H1 (cell line): ENCODE measurements around the gene STAMBPL1. TPM values are rescaled to one million over a fixed set of nuclear protein-coding genes. Genes with fewer than 3 reads are reported as not detected.

Experiments used
- CTCF ChIA-PET: fragments of 300-600 bp; sonication (Branson Sonifier 250); formaldehyde crosslinking; loops from one replicate; lab custom pipeline; 2021; ENCODE audit not compliant: partially characterized antibody; lab: Charles Lee
- POLR2A ChIA-PET: fragments of 300-600 bp; sonication (Branson Sonifier 250); formaldehyde crosslinking; loops from one replicate; lab custom pipeline; 2021; ENCODE audit warnings: inconsistent platforms; ENCODE audit not compliant: partially characterized antibody; lab: Charles Lee
- DNase-seq, 2 experiments: peaks; one replicate each; pipeline versions ENCODE4 v3.0.0 to v3.0.0-alpha.2; 2010 to 2022; ENCODE audit warnings: low spot score in 2 of 2, low read depth in 1 of 2, mixed read lengths in 1 of 2
- FAIRE-seq: peaks from 2 replicates; lab custom pipeline; 2011; peaks lifted over from hg19 to GRCh38; lab: Jason Lieb, UNC
- H2AFZ ChIP-seq: 2 replicates; pipeline ENCODE4 v1.8.1; 2012; ENCODE audit warnings: low read length, inconsistent platforms
- H2AK5ac ChIP-seq: 2 replicates; pipeline ENCODE4 v1.6.1; 2013; ENCODE audit warnings: low read depth, low read length
- H2BK120ac ChIP-seq: replicated peaks from 2 replicates; pipeline ENCODE3; 2013; ENCODE audit warnings: low read depth, low read length, inconsistent platforms
- H2BK12ac ChIP-seq: 2 replicates; pipeline ENCODE4 v1.6.1; 2013; ENCODE audit warnings: low read depth, low read length
- H2BK15ac ChIP-seq: 2 replicates; pipeline ENCODE4 v1.6.1; 2013; ENCODE audit warnings: low read length
- H2BK20ac ChIP-seq: 2 replicates; pipeline ENCODE4 v1.6.1; 2013; ENCODE audit warnings: low read length
- H2BK5ac ChIP-seq: 2 replicates; pipeline ENCODE4 v1.6.1; 2013; ENCODE audit warnings: low read depth, low read length
- H3K14ac ChIP-seq: 2 replicates; pipeline ENCODE4 v1.6.1; 2013; ENCODE audit warnings: inconsistent platforms; ENCODE audit not compliant: insufficient read length
- H3K18ac ChIP-seq: 2 replicates; pipeline ENCODE4 v1.6.1; 2013; ENCODE audit warnings: low read length; ENCODE audit errors: extremely low read depth
- H3K23ac ChIP-seq: 2 replicates; pipeline ENCODE4 v1.6.1; 2013; ENCODE audit warnings: inconsistent platforms; ENCODE audit not compliant: insufficient read length
- H3K23me2 ChIP-seq: 2 replicates; pipeline ENCODE4 v1.6.1; 2013; ENCODE audit warnings: low read depth, low read length
- H3K27ac ChIP-seq: 2 replicates; pipeline ENCODE4 v1.6.1; 2011; ENCODE audit warnings: low read depth, low read length, inconsistent platforms
- H3K27me3 ChIP-seq, 4 experiments: replicated peaks in 1 of 4; 1 replicate in 1 of 4; 2 replicates in 3 of 4; pipeline versions ENCODE4 v1.6.1 to v1.8.1; 2011 to 2013; ENCODE audit warnings: low read length in 3 of 4, mild to moderate bottlenecking in 3 of 4, inconsistent platforms in 2 of 4, mixed read lengths in 2 of 4, moderate library complexity in 1 of 4; ENCODE audit not compliant: control insufficient read depth in 3 of 4, insufficient read depth in 3 of 4; ENCODE audit errors: extremely low read depth in 1 of 4
- H3K36me3 ChIP-seq, 4 experiments: 2 replicates each; pipeline versions ENCODE4 v1.6.1 to v1.8.1; 2011 to 2013; ENCODE audit warnings: mild to moderate bottlenecking in 4 of 4, low read length in 3 of 4, moderate library complexity in 2 of 4, control low read depth in 1 of 4, inconsistent platforms in 1 of 4; ENCODE audit not compliant: insufficient read depth in 4 of 4, control insufficient read depth in 2 of 4
- H3K4ac ChIP-seq: replicated peaks from 2 replicates; pipeline ENCODE3; 2013; ENCODE audit warnings: low read length, low read depth, mixed read lengths, inconsistent platforms; ENCODE audit not compliant: insufficient read length
- H3K4me1 ChIP-seq, 4 experiments: replicated peaks in 1 of 4; 1 replicate in 1 of 4; 2 replicates in 3 of 4; pipeline versions ENCODE4 v1.6.1 to v1.8.1; 2011 to 2013; ENCODE audit warnings: low read length in 3 of 4, inconsistent platforms in 2 of 4, mixed read lengths in 1 of 4; ENCODE audit not compliant: insufficient read depth in 4 of 4, control insufficient read depth in 3 of 4
- H3K4me2 ChIP-seq, 2 experiments: 2 replicates each; pipeline versions ENCODE4 v1.6.1 to v1.8.1; 2011 to 2013; ENCODE audit warnings: low read depth in 2 of 2, low read length in 2 of 2, control low read depth in 1 of 2, inconsistent platforms in 1 of 2, mild to moderate bottlenecking in 1 of 2; ENCODE audit not compliant: insufficient read depth in 1 of 2
- H3K4me3 ChIP-seq, 4 experiments: fragments of 200-600, 300-600 bp in 1 of 4; sonication (generic), shearing (Covaris generic), sonication (Bioruptor Twin) in 1 of 4; 2 replicates each; pipeline versions ENCODE4 v1.5.1 to v1.8.1; 2011 to 2016; ENCODE audit warnings: low read length in 4 of 4, low read depth in 3 of 4, control low read depth in 2 of 4, inconsistent platforms in 2 of 4, mild to moderate bottlenecking in 2 of 4, mixed read lengths in 1 of 4, moderate library complexity in 1 of 4; ENCODE audit not compliant: insufficient read depth in 2 of 4; ENCODE audit errors: extremely low read depth in 1 of 4
- H3K56ac ChIP-seq: replicated peaks from 2 replicates; pipeline ENCODE3; 2013; ENCODE audit warnings: low read depth, mild to moderate bottlenecking, mixed read lengths, low read length, inconsistent platforms; ENCODE audit not compliant: insufficient read length
- H3K79me1 ChIP-seq: 2 replicates; pipeline ENCODE4 v1.6.1; 2013; ENCODE audit warnings: low read depth, low read length, control low read depth
- H3K79me2 ChIP-seq, 2 experiments: 2 replicates each; pipeline versions ENCODE4 v1.6.1 to v1.8.1; 2012 to 2013; ENCODE audit warnings: low read length in 2 of 2, mild to moderate bottlenecking in 2 of 2, inconsistent platforms in 1 of 2; ENCODE audit not compliant: insufficient read depth in 2 of 2, control insufficient read depth in 1 of 2
- H3K9ac ChIP-seq, 4 experiments: replicated peaks in 1 of 4; 1 replicate in 1 of 4; 2 replicates in 3 of 4; pipeline versions ENCODE4 v1.6.1 to v1.8.1; 2011 to 2013; ENCODE audit warnings: low read depth in 3 of 4, low read length in 3 of 4, control low read depth in 2 of 4, mild to moderate bottlenecking in 2 of 4, moderate library complexity in 2 of 4, inconsistent platforms in 1 of 4; ENCODE audit errors: extremely low read depth in 1 of 4
- H3K9me3 ChIP-seq, 2 experiments: 2 replicates each; pipeline versions ENCODE4 v1.6.1 to v1.8.1; 2012 to 2013; ENCODE audit warnings: mild to moderate bottlenecking in 2 of 2, moderate library complexity in 2 of 2, control low read depth in 1 of 2, inconsistent platforms in 1 of 2, low read depth in 1 of 2, low read length in 1 of 2, mixed read lengths in 1 of 2; ENCODE audit not compliant: insufficient read depth in 2 of 2
- H4K20me1 ChIP-seq, 2 experiments: replicated peaks in 1 of 2; 2 replicates each; pipeline versions ENCODE3 to v1.8.1; 2011 to 2013; ENCODE audit warnings: inconsistent platforms in 2 of 2, low read length in 2 of 2, mild to moderate bottlenecking in 1 of 2; ENCODE audit not compliant: insufficient read depth in 2 of 2, control insufficient read depth in 1 of 2
- H4K5ac ChIP-seq: 2 replicates; pipeline ENCODE4 v1.6.1; 2013; ENCODE audit warnings: low read length, low read depth, mixed read lengths, inconsistent platforms; ENCODE audit not compliant: insufficient read length
- H4K8ac ChIP-seq: 2 replicates; pipeline ENCODE4 v1.8.0; 2013; ENCODE audit warnings: mild to moderate bottlenecking, moderate library complexity, low read length, inconsistent platforms; ENCODE audit not compliant: insufficient read depth; ENCODE audit errors: extremely low read depth
- H4K91ac ChIP-seq: replicated peaks from 2 replicates; pipeline ENCODE3; 2013; ENCODE audit warnings: low read length, mixed read lengths, inconsistent platforms; ENCODE audit not compliant: insufficient read length
- CREB1 ChIP-seq: IDR thresholded peaks from 2 replicates; pipeline ENCODE4 v1.6.1; 2012; ENCODE audit warnings: inconsistent platforms
- SRF ChIP-seq: IDR thresholded peaks from 2 replicates; pipeline ENCODE4 v1.6.1; 2011; ENCODE audit warnings: mild to moderate bottlenecking, low read depth, low read length, moderate library complexity
- WGBS, 2 experiments: shearing (Covaris generic) in 1 of 2; methylation state at CpG; one replicate each; pipeline versions ENCODE4 v1.1.6 to v1.1.7; 2013 to 2015; ENCODE audit warnings: low lambda C conversion rate in 2 of 2, mixed read lengths in 2 of 2, inconsistent platforms in 1 of 2, low coverage in 1 of 2, missing lambda C conversion rate in 1 of 2; ENCODE audit not compliant: insufficient replicate concordance in 2 of 2, insufficient coverage in 1 of 2, insufficient read length in 1 of 2; ENCODE audit errors: extremely low coverage in 1 of 2, missing lambda C conversion rate in 1 of 2; 5-methylcytosine and 5-hydroxymethylcytosine counted together
- polyA plus RNA-seq, 7 experiments: library from polyadenylated mRNA; depleted of rRNA in 3 of 7; stranded (reverse) in 5 of 7; unstranded in 2 of 7; fragments of >200 nt in 5 of 7; fragments of 200-250 nt in 2 of 7; gene quantifications; 1 replicate in 5 of 7; 2 replicates in 1 of 7; 4 replicates in 1 of 7; pipeline versions ENCODE4 v1.2.1 to v1.2.3, GENCODE V29; 2011 to 2013; ENCODE audit warnings: missing spikeins in 2 of 7, mixed read lengths in 2 of 7
- total RNA-seq: library from RNA; stranded (reverse); fragmentation: NEBNext Ultra II Directional; extraction: Animal tissue kit (Norgen Biotek cat#: 25700); gene quantifications from 2 replicates; pipeline ENCODE4 v1.2.1, GENCODE V29; 2021

STAMBPL1 gene
- total and polyA plus RNA-seq, 2 of the 8 experiments (the other 6 are each of a cell fraction or from before 2014, with no cell fraction given) = 5.5 TPM

- Histone ChIP-seq H3K79me1 (no peaks in the 10 kb centered on the region), H2BK120ac (no peak overlapping the region), H3K79me2 (no peaks in the 10 kb centered on the region), H2BK5ac (no peak overlapping the region), H2AK5ac (no peak overlapping the region), H3K27ac (no peak overlapping the region), H4K5ac (no peak overlapping the region), H2AFZ (no peak overlapping the region), H4K8ac (no peak overlapping the region), H2BK20ac (no peak overlapping the region), H3K4me1 (peaks cover 0 to 6% (median 2%) of the 10 kb centered on the region in 4 experiments; a peak in 3 of 7 replicates), H3K23me2 (peaks cover 10% of the 10 kb centered on the region; the same call in 1 of the 2 replicates), H3K9ac (no peak overlapping the region), H3K4me3 (peak overlapping the region; percentile 70 to 81 (median 77)), H2BK15ac (no peak overlapping the region), H4K91ac (no peak overlapping the region), H3K23ac (no peak overlapping the region), H3K4ac (no peak overlapping the region), H3K56ac (no peak overlapping the region), H3K4me2 (peak overlapping the region; percentile 89 to 92), H3K36me3 (no peaks in the 10 kb centered on the region), H3K18ac (no peak overlapping the region), H3K14ac (no peak overlapping the region), H2BK12ac (no peak overlapping the region), H3K27me3 (peaks cover 0 to 3% (median 1%) of the 10 kb centered on the region in 4 experiments; a peak in 1 of 7 replicates), H3K9me3 (no peaks in the 10 kb centered on the region), H4K20me1 (no peaks in the 10 kb centered on the region)
- 83% methylated on average over 6 of the region's 6 CpGs; no CpG with 5 or more reads in 1 of the 2 experiments for WGBS, 2 experiments
- no peak for DNase-seq
- no peak for FAIRE-seq
- ChIA-PET POLR2A (interaction anchor here (0.7 to 2.0 kb wide), 3 partner anchors 8 to 1019 kb away, joined by 3 to 5 read pairs (median 4); no protein-coding TSS in a partner anchor), CTCF (interaction anchor here (0.7 to 1.8 kb wide), 4 partner anchors 25 to 53 kb away, joined by 3 to 5 read pairs (median 4); no protein-coding TSS in a partner anchor)
- TF ChIP-seq CREB1 (no peak), SRF (no peak)
These were observed 1.3 kb downstream of the STAMBPL1 start for GRCh38 chr10:88881320-88881719.
